GM18507 (cell line): ENCODE data around the gene FOXI1.

Experiments used
- DNase-seq: peaks from one replicate; pipeline ENCODE4 v3.0.0; 2011; ENCODE audit warnings: low read depth; ENCODE audit not compliant: insufficient read length; ENCODE audit errors: extremely low spot score
- FAIRE-seq: peaks from 2 replicates; lab custom pipeline; 2011; peaks lifted over from hg19 to GRCh38; lab: Jason Lieb, UNC

The FOXI1 gene

GRCh38 chr5:170105642-170106611 lies at the start of gene FOXI1:
Gene FOXI1, plus strand, starts transcription at chr5:170105897. Its CDS starts 61 bp downstream, at chr5:170105958.
- FAIRE-seq (no peak), DNase-seq (no peak)

- DNase-seq, result no peak
- no peak for FAIRE-seq
Measured at GRCh38 chr5:170056561-170057267, 49.0 kb upstream of the FOXI1 start.

GRCh38 chr5:170057311-170057710 lies 48.4 kb upstream of the FOXI1 start:
- no peak for FAIRE-seq
- no peak for DNase-seq

- DNase-seq (no peak), FAIRE-seq (no peak)
Measured at GRCh38 chr5:170059221-170059620, 46.5 kb upstream of the FOXI1 start.

- DNase-seq (no peak), FAIRE-seq (no peak)
Measured at GRCh38 chr5:170067152-170067551, 38.5 kb upstream of the FOXI1 start.

- FAIRE-seq (no peak), DNase-seq (no peak)
Measured at GRCh38 chr5:170067574-170068170, 38.0 kb upstream of the FOXI1 start.

GRCh38 chr5:170069512-170069911 lies 36.2 kb upstream of the FOXI1 start:
- FAIRE-seq, result no peak
- DNase-seq, result no peak

- FAIRE-seq, result no peak
- no peak for DNase-seq
Measured at GRCh38 chr5:170070556-170071412, 34.9 kb upstream of the FOXI1 start.

GRCh38 chr5:170071748-170072147 lies 33.9 kb upstream of the FOXI1 start:
- FAIRE-seq (no peak), DNase-seq (no peak)

- no peak for FAIRE-seq
- no peak for DNase-seq
Measured at GRCh38 chr5:170075696-170076095, 30.0 kb upstream of the FOXI1 start.

- DNase-seq (no peak), FAIRE-seq (no peak)
Measured at GRCh38 chr5:170076211-170076610, 29.5 kb upstream of the FOXI1 start.

GRCh38 chr5:170076739-170077138 lies 29.0 kb upstream of the FOXI1 start:
- no peak for FAIRE-seq
- DNase-seq, result no peak

GRCh38 chr5:170077526-170077925 lies 28.2 kb upstream of the FOXI1 start:
- DNase-seq (no peak), FAIRE-seq (no peak)

GRCh38 chr5:170078458-170078857 lies 27.2 kb upstream of the FOXI1 start:
- no peak for FAIRE-seq
- DNase-seq, result no peak

- FAIRE-seq (no peak), DNase-seq (no peak)
Measured at GRCh38 chr5:170078931-170079330, 26.8 kb upstream of the FOXI1 start.

- FAIRE-seq (no peak), DNase-seq (no peak)
Measured at GRCh38 chr5:170080217-170080616, 25.5 kb upstream of the FOXI1 start.

GRCh38 chr5:170080786-170081445 lies 24.8 kb upstream of the FOXI1 start:
- no peak for FAIRE-seq
- no peak for DNase-seq

- FAIRE-seq, result no peak
Measured at GRCh38 chr5:170081616-170082015, 24.1 kb upstream of the FOXI1 start.

GRCh38 chr5:170082701-170083100 lies 23.0 kb upstream of the FOXI1 start:
- no peak for DNase-seq
- no peak for FAIRE-seq

More at GRCh38 chr5:170081616-170082015, 24.1 kb upstream of the FOXI1 start:
- no peak for DNase-seq
